DMS153 (cell line): ENCODE measurements around the gene RPL27.
"Not testable (repeated sequence)": the region's sequence is repeated elsewhere in the genome, so short reads cannot be mapped to it uniquely, and the experiment has no call there.

Experiments
- DNase-seq: peaks from one replicate; lab custom pipeline; 2025; lab: John Stamatoyannopoulos, UW

The RPL27 gene

DNA sequence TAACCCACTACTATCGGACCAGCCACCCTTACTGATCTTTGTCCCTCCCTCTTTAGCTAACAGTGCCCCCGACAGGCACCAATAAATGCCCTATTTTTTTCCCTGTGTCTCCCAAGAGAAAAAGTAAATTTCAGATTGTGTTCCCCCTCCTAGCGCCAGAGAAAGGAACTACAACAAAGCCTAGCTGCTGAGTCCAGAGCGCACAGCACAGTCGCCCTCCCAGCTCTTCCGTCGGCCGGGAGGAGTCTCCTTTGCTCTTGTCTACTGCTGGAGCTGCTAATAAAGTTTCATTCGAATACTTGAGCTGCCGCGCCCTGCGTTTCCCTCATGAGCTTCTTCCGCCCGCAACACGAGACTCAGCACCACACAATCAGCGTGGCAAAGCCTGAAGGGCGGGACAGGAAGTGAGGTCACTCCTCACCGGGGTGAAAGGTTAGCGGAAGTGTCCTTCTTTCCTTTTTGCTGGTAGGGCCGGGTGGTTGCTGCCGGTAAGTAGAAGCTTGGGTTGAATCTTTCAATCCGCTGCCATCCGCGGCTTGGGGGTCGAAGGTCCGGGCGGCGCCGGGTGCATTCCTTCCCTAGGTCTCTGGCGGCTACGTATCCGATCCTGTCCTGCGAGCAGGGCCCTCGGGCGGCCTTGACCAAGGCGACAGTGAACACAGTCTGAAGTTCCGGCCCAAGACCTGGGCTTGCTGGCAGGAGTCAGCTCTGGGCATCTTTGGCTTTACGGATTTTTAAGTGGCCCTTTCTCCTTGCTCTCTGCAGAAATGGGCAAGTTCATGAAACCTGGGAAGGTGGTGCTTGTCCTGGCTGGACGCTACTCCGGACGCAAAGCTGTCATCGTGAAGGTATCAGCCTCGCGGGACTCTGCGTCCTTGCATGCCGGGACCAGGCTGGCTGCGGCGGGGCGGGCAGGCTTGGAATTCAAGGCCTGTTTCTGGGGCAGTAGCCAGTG, at the start of gene RPL27:
TSS of gene RPL27 (plus strand) at position 436 of the 955 bp plus-strand sequence. CDS start at position 768, 332 bp downstream.
- peak; percentile 100 for DNase-seq

GRCh38 chr17:42950044-42950783, 48.0 kb upstream of the RPL27 start:
- DNase-seq, result no peak

DNA sequence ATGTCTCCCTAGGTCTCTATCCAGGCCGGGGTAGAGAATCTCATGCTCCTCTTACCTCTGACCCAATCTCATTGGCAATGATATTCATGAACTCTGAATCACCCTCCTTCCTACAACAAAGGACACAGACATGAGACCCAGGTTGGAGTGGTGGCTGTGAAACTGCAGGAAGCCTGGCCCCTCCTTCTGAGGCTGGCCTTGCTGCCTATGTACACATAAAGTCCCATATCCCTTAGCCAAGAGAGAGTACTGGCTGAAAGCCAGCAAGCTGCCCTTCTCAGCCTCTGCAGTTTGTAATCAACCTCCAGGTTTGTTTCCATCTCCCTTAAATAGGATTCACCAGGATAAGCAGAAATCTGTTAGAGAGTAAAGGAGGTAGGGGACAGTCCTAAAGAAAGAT, 44.5 kb upstream of the RPL27 start:
- no peak for DNase-seq

GRCh38 chr17:42964161-42964932, 33.9 kb upstream of the RPL27 start, which contains the start of gene AARSD1:
AARSD1 (minus strand) TSS chr17:42964454; CDS start chr17:42964440, 14 bp downstream.
- peak; percentile 82 for DNase-seq

GRCh38 chr17:42967925-42968324, 30.3 kb upstream of the RPL27 start:
- no peak for DNase-seq

DNA sequence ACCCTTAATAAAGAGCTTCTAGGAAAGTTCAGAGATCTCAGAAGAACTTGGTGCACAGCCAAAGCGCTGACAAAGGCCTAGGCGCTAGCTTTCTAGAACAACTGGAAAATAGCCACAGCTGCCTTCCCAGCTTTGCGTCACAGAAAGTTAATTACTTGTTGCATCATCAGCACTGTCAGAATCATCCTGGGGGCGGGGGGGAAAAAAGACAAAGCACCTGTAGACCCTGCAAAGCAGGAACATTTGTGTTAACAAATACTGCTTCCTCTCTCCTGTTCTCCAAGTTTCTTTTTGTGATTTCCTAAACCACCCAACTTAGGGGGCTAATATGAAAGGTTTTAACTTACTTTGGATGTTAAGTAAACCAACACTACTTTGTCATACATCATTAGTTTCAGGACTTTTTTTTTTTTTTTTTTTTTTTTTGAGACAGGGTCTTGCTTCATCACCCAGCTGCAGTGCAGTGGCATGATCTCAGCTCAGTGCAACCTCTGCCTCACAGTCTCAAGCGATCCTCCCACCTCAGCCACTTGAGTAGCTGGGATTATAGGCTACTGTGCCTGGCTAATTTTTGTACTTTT, 29.1 kb upstream of the RPL27 start:
- no peak for DNase-seq

DNA sequence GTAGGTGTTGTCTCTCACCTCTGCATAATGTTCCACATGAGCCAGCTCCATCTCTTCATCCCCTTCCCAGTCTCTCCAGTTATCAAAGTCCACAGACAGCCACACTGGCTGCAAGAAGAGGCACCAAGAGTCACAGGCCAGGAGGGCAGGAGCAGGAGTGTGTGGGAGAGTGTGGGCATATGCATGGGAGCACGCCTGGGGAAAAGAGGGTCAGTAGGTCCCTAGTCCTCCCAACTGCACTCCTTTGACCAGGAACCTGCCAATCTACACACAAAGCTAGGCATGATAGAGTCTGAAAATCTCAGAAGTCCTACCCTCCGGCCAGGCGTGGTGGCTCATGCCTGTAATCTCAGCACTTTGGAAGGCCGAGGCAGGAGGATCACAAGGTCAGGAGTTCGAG, 26.6 kb upstream of the RPL27 start:
- DNase-seq, result no peak

- not testable (repeated sequence) for DNase-seq
These were observed 24.9 kb upstream of the RPL27 start for GRCh38 chr17:42973323-42973722.

- no peak for DNase-seq
These were observed 23.0 kb upstream of the RPL27 start for GRCh38 chr17:42975265-42975664.

GRCh38 chr17:42975701-42976100, 22.5 kb upstream of the RPL27 start:
- not testable (repeated sequence) for DNase-seq

DNA sequence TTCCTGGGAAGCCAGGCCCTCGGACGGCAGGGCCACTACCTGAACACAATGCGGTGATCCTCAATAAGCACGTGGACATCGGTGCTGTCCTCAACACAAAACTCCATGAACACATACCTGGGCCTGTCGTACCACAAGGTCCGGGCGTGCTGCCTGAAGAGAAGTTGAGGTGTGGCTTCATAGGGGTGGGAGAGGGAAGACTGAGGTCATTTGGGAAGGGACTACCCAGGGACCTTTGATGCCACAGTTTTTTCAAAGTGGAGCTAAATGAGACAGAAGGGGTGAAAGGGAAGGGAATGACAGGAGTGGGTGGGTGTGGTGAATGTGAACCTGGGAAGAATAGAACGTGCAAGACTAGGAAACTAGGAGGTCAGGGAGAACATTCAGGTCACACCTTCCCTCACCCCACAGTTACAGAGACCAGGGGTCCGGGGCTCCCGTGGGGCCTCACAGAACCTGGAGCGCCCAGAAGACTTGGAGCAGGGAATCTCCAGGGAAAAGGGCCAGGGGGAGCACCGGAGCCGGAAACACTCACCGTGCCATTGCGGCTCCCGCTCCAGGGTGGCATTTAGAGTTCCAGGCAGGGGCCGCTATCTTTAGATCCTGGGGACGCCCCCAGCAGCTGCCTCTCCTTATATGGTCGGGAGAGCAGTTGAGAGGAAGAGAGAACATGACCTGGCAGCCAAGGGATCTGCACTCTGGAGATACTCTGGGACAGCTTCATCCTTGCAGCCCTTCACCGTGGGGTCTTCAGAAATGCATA, 18.5 kb upstream of the RPL27 start, which contains the start of gene PTGES3L:
TSS of gene PTGES3L (minus strand) at position 570 of the 763 bp plus-strand sequence. CDS start at position 543, 27 bp downstream.
- DNase-seq, result peak; percentile 67

GRCh38 chr17:42980274-42980765, 17.9 kb upstream of the RPL27 start, which contains the start of gene RUNDC1:
RUNDC1 (plus strand) TSS chr17:42980565; CDS start chr17:42980577, 12 bp downstream.
- peak; percentile 81 for DNase-seq

- peak; percentile 5 for DNase-seq
These were observed 17.3 kb upstream of the RPL27 start for GRCh38 chr17:42980766-42981397.

DNA sequence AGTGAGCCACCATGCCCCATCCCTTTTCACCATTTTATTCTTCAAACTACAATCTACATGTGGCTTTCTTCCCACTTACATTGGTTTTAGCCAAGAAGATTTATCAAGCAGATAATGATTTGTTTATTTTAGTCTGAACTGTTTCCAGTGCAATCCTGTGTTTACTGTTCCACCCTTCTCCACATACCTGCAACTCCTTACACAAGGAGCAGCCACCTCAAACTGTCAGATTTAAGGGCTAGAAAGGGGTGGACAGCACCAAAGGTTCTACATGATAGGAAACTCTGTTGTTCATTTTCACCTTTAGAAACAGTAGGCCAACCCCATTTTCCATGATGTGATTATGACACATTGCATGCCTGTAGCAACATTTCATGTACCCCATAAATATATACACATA, 16.0 kb upstream of the RPL27 start:
- no peak for DNase-seq

DNA sequence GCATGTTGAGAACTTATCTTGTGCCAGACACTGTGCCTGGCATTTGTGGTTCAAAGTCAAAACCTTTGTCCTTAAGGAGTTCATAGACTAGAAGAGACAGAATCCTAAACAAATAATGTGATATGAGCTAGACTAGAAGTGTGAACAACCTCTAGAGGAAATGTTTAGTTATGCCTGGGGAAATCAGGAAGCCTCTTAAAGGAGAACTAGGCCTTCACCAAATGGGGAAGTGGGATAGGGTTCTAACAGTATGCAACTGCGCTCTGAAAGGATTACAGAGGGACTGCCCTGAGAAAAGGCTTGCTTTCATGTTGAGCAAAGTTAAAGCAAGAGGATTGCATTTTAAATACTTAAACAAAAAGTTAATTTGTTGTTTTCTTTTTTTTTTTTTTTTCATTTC, 13.0 kb upstream of the RPL27 start:
- no peak for DNase-seq

DNA sequence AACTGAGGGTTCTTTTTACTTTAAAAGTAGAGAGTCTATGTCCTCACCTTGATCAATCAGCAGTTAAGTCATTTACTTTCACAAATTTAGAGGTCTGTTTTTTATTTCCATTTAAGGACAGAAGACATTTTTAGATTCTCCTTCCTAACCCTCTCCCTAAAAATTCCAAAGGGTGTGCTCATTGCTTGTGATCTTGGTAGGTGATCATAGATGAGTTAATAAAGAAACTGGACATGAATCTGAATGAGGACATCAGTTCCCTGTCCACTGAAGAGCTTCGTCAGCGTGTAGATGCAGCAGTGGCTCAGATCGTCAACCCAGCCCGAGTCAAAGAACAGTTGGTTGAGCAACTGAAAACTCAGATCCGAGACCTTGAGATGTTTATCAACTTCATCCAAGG, 9.1 kb upstream of the RPL27 start:
- no peak for DNase-seq

GRCh38 chr17:42989726-42990652, 8.2 kb upstream of the RPL27 start:
- DNase-seq, result no peak

GRCh38 chr17:42991471-42991870, 6.7 kb upstream of the RPL27 start:
- no peak for DNase-seq

GRCh38 chr17:42992872-42993271, 5.3 kb upstream of the RPL27 start:
- DNase-seq, result no peak
